ENCODE results near the gene CISD1. TPM values are rescaled to one million over a fixed set of nuclear protein-coding genes. Genes with fewer than 3 reads are reported as not detected.
"Not testable (repeated sequence)": the region's sequence is repeated elsewhere in the genome, so short reads cannot be mapped to it uniquely, and the experiment has no call there.

The CISD1 gene
- total RNA-seq, 2 donors from 2014 or later: 6.6 to 7.5 TPM

- DNase-seq (no peak), ATAC-seq (no peak)
- peaks cover 2% of the 10 kb centered on the region for H3K36me3 Mint-ChIP-seq (ENCODE audit: low read depth)
- no peaks in the 10 kb centered on the region for H3K9me3 ChIP-seq (ENCODE audit: control insufficient read depth, low read length, poor library complexity, severe bottlenecking)
- no peaks in the 10 kb centered on the region for H3K27me3 Mint-ChIP-seq
- peaks cover 3% of the 10 kb centered on the region for H3K4me1 Mint-ChIP-seq
- no peak overlapping the region for H3K4me3 Mint-ChIP-seq
- H3K27ac Mint-ChIP-seq: no peak overlapping the region
Observed at GRCh38 chr10:58253184-58253583, 15.8 kb upstream of the CISD1 start.

GRCh38 chr10:58254644-58255043, 14.3 kb upstream of the CISD1 start:
- no peaks in the 10 kb centered on the region for H3K27me3 Mint-ChIP-seq
- no peak overlapping the region for H3K27ac Mint-ChIP-seq
- no peaks in the 10 kb centered on the region for H3K36me3 Mint-ChIP-seq (ENCODE audit: low read depth)
- no peak for ATAC-seq
- H3K4me3 Mint-ChIP-seq: no peak overlapping the region
- no peak for DNase-seq
- H3K4me1 Mint-ChIP-seq: peaks cover 5% of the 10 kb centered on the region
- no peaks in the 10 kb centered on the region for H3K9me3 ChIP-seq (ENCODE audit: control insufficient read depth, low read length, poor library complexity, severe bottlenecking)

GRCh38 chr10:58256013-58256780, 12.8 kb upstream of the CISD1 start:
- not testable (repeated sequence) for DNase-seq; H3K9me3 ChIP-seq (ENCODE audit: control insufficient read depth, low read length, poor library complexity, severe bottlenecking); H3K36me3 Mint-ChIP-seq (ENCODE audit: low read depth); H3K4me3 Mint-ChIP-seq; H3K27me3 Mint-ChIP-seq; ATAC-seq; H3K27ac Mint-ChIP-seq
- H3K4me1 Mint-ChIP-seq: peaks cover 12% of the 10 kb centered on the region

GRCh38 chr10:58258977-58259692, 9.8 kb upstream of the CISD1 start:
- Mint-ChIP-seq H3K27me3 (no peaks in the 10 kb centered on the region), H3K4me1 (peaks cover 17% of the 10 kb centered on the region), H3K27ac (no peak overlapping the region), H3K36me3 (ENCODE audit: low read depth) (no peaks in the 10 kb centered on the region), H3K4me3 (no peak overlapping the region)
- DNase-seq: no peak
- ATAC-seq: no peak
- H3K9me3 ChIP-seq (ENCODE audit: control insufficient read depth, low read length, poor library complexity, severe bottlenecking): no peaks in the 10 kb centered on the region

- no peaks in the 10 kb centered on the region for H3K27me3 Mint-ChIP-seq
- peaks cover 19% of the 10 kb centered on the region for H3K4me1 Mint-ChIP-seq
- H3K27ac Mint-ChIP-seq: no peak overlapping the region
- no peaks in the 10 kb centered on the region for H3K36me3 Mint-ChIP-seq (ENCODE audit: low read depth)
- no peaks in the 10 kb centered on the region for H3K9me3 ChIP-seq (ENCODE audit: control insufficient read depth, low read length, poor library complexity, severe bottlenecking)
- ATAC-seq: no peak
- no peak overlapping the region for H3K4me3 Mint-ChIP-seq
- no peak for DNase-seq
Observed at GRCh38 chr10:58260334-58260733, 8.6 kb upstream of the CISD1 start.

GRCh38 chr10:58262766-58263165, 6.2 kb upstream of the CISD1 start:
- no peaks in the 10 kb centered on the region for H3K9me3 ChIP-seq (ENCODE audit: control insufficient read depth, low read length, poor library complexity, severe bottlenecking)
- no peak for ATAC-seq
- peak overlapping the region; percentile 72 for H3K27ac Mint-ChIP-seq
- H3K4me1 Mint-ChIP-seq: peaks cover 25% of the 10 kb centered on the region
- no peak overlapping the region for H3K4me3 Mint-ChIP-seq
- peaks cover 3% of the 10 kb centered on the region for H3K36me3 Mint-ChIP-seq (ENCODE audit: low read depth)
- DNase-seq: no peak
- H3K27me3 Mint-ChIP-seq: no peaks in the 10 kb centered on the region

GRCh38 chr10:58264780-58265179, 4.2 kb upstream of the CISD1 start:
- peaks cover 31% of the 10 kb centered on the region for H3K4me1 Mint-ChIP-seq
- ATAC-seq (no peak), DNase-seq (no peak)
- peaks cover 3% of the 10 kb centered on the region for H3K36me3 Mint-ChIP-seq (ENCODE audit: low read depth)
- no peaks in the 10 kb centered on the region for H3K27me3 Mint-ChIP-seq
- peak overlapping the region; percentile 57 for H3K27ac Mint-ChIP-seq
- no peaks in the 10 kb centered on the region for H3K9me3 ChIP-seq (ENCODE audit: control insufficient read depth, low read length, poor library complexity, severe bottlenecking)
- H3K4me3 Mint-ChIP-seq: no peak overlapping the region

- DNase-seq (no peak), ATAC-seq (no peak)
- Mint-ChIP-seq H3K27ac (peak overlapping the region; percentile 95), H3K4me3 (no peak overlapping the region), H3K36me3 (ENCODE audit: low read depth) (peaks cover 3% of the 10 kb centered on the region), H3K4me1 (peaks cover 29% of the 10 kb centered on the region), H3K27me3 (no peaks in the 10 kb centered on the region)
- H3K9me3 ChIP-seq (ENCODE audit: control insufficient read depth, low read length, poor library complexity, severe bottlenecking): no peaks in the 10 kb centered on the region
Observed at GRCh38 chr10:58265249-58265648, 3.7 kb upstream of the CISD1 start.

- no peaks in the 10 kb centered on the region for H3K9me3 ChIP-seq (ENCODE audit: control insufficient read depth, low read length, poor library complexity, severe bottlenecking)
- Mint-ChIP-seq H3K4me1 (peaks cover 27% of the 10 kb centered on the region), H3K4me3 (peak overlapping the region; percentile 98), H3K27ac (peak overlapping the region; percentile 95), H3K27me3 (no peaks in the 10 kb centered on the region), H3K36me3 (ENCODE audit: low read depth) (peaks cover 3% of the 10 kb centered on the region)
- ATAC-seq (peak; percentile 10), DNase-seq (no peak)
Observed at GRCh38 chr10:58266003-58266825, 2.7 kb upstream of the CISD1 start.

GRCh38 chr10:58266826-58267712, 1.9 kb upstream of the CISD1 start:
- Mint-ChIP-seq H3K36me3 (ENCODE audit: low read depth) (peaks cover 3% of the 10 kb centered on the region), H3K27ac (peak overlapping the region; percentile 95), H3K27me3 (no peaks in the 10 kb centered on the region), H3K4me1 (peaks cover 28% of the 10 kb centered on the region), H3K4me3 (peak overlapping the region; percentile 98)
- DNase-seq (peak; percentile 12 to 23 (median 23)), ATAC-seq (no peak)
- no peaks in the 10 kb centered on the region for H3K9me3 ChIP-seq (ENCODE audit: control insufficient read depth, low read length, poor library complexity, severe bottlenecking)

- H3K4me3 Mint-ChIP-seq: peak within 1 kb of the TSS; percentile 98
- no peaks in the 10 kb centered on the region for H3K27me3 Mint-ChIP-seq
- peaks cover 24% of the 10 kb centered on the region for H3K4me1 Mint-ChIP-seq
- H3K36me3 Mint-ChIP-seq (ENCODE audit: low read depth): peaks cover 3% of the 10 kb centered on the region
- ATAC-seq: peak; percentile 76
- peak within 1 kb of the TSS; percentile 95 for H3K27ac Mint-ChIP-seq
- DNase-seq: peak; percentile 96
- H3K9me3 ChIP-seq (ENCODE audit: control insufficient read depth, low read length, poor library complexity, severe bottlenecking): no peaks in the 10 kb centered on the region
Observed at GRCh38 chr10:58267713-58268453, 1.1 kb upstream of the CISD1 start, which contains the start of gene IPMK. IPMK (minus strand) TSS chr10:58267894; CDS start chr10:58267611, 283 bp downstream.

GRCh38 chr10:58268454-58268945, 462 bp upstream of the CISD1 start:
- Mint-ChIP-seq H3K36me3 (ENCODE audit: low read depth) (peaks cover 3% of the 10 kb centered on the region), H3K27me3 (no peaks in the 10 kb centered on the region), H3K4me1 (peaks cover 26% of the 10 kb centered on the region), H3K27ac (peak overlapping the region; percentile 95), H3K4me3 (peak overlapping the region; percentile 98)
- ATAC-seq: no peak
- DNase-seq: no peak
- H3K9me3 ChIP-seq (ENCODE audit: control insufficient read depth, low read length, poor library complexity, severe bottlenecking): no peaks in the 10 kb centered on the region
